H1 (cell line): Measurements from ENCODE around the gene PRSS22. TPM values are rescaled to one million over a fixed set of nuclear protein-coding genes. Genes with fewer than 3 reads are reported as not detected.

Experiments used
- CHD7 ChIP-seq: fragments of 300-600 bp; sonication (generic); IDR thresholded peaks from 2 replicates; pipeline ENCODE4 v1.7.1; 2012; ENCODE audit warnings: low read length, moderate library complexity, mild to moderate bottlenecking, inconsistent platforms; ENCODE audit not compliant: insufficient replicate concordance
- JUN ChIP-seq: IDR thresholded peaks from 2 replicates; pipeline ENCODE4 v1.6.1; 2011; ENCODE audit warnings: low read depth, mild to moderate bottlenecking, improper control_type of control experiment, low read length
- MAFK ChIP-seq: IDR thresholded peaks from 2 replicates; pipeline ENCODE4 v1.6.1; 2012; ENCODE audit warnings: low read depth, mild to moderate bottlenecking, improper control_type of control experiment, low read length
- polyA plus RNA-seq, 7 experiments: library from polyadenylated mRNA; depleted of rRNA in 3 of 7; stranded (reverse) in 5 of 7; unstranded in 2 of 7; fragments of >200 nt in 5 of 7; fragments of 200-250 nt in 2 of 7; gene quantifications; 1 replicate in 5 of 7; 2 replicates in 1 of 7; 4 replicates in 1 of 7; pipeline versions ENCODE4 v1.2.1 to v1.2.3, GENCODE V29; 2011 to 2013; ENCODE audit warnings: missing spikeins in 2 of 7, mixed read lengths in 2 of 7
- total RNA-seq: library from RNA; stranded (reverse); fragmentation: NEBNext Ultra II Directional; extraction: Animal tissue kit (Norgen Biotek cat#: 25700); gene quantifications from 2 replicates; pipeline ENCODE4 v1.2.1, GENCODE V29; 2021

The PRSS22 gene
- total and polyA plus RNA-seq, 2 of the 8 experiments (the other 6 are each of a cell fraction or from before 2014, with no cell fraction given), result 4.0 to 4.4 TPM

DNA sequence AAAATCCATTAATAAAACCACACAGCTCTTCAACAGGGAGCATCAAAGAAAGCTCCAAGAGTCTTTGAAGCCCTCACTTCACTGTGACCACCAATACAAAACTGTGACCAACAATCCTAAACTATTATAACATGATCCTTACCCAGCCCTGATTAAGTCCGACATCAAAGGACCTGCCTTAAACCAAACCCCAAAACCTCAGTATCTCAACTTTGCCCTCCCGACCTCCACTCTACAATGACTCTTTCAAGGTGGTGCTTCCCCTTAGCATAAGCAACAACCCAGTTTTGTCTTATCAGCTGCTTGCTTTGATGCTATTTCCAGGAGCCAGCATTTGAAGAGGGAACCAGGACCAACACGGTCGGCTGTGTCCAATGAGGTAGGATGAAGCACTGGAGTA is 8.5 kb upstream of the PRSS22 start (continued):
- TF ChIP-seq CHD7 (no peak), MAFK (no peak), JUN (no peak)
- TF ChIP-seq, all 59 proteins: peak for 0
